ENCODE measurements around the gene TAGLN2. TPM values are rescaled to one million over a fixed set of nuclear protein-coding genes. Genes with fewer than 3 reads are reported as not detected.

The TAGLN2 gene
- total RNA-seq, 4 donors from 2014 or later, result 308 to 468 (median 357) TPM

DNA sequence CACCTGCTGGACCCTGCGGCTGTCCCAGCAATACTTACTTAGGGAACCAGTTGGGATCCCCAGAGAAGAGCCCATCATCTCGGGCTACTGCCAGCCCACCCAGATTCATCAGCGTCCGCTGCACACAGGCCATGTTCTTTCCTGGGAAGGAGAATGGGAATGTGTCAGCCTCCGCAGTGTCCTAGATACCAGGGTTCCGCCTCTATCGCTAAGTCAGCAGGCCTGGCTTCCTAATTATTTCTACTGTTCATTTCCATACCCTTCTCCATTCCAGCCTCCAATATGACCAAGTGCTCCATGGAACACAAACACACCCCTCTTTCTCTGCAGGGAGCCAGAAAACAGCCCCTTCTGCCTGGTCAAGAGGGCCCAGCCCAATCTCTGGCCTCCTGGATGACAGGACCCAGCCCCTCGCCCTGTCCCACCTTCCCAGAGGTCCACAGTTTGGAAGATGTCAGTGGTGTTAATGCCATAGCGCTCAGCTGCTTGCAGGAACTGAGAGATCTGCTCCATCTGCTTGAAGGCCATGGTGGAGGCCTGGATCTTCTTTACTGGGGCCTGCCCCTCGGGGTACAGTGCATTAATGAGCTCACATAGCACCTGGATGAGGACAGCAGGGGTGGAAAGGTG is 6.0 kb downstream of the TAGLN2 start:
- Histone ChIP-seq H3K27me3 (no peaks in the 10 kb centered on the region), H3K4me1 (peaks cover 25 to 98% (median 75%) of the 10 kb centered on the region in 3 donors), H3K27ac (peak overlapping the region in 3 of 4 donors; percentile 38 to 98 (median 95)), H3K36me3 (peaks cover 23 to 53% (median 25%) of the 10 kb centered on the region in 3 donors), H3K9me3 (no peaks in the 10 kb centered on the region), H3K4me3 (no peak overlapping the region)
- no peak for DNase-seq
- 93% methylated on average over 8 to 10 of the region's 10 CpGs for WGBS, 2 donors
- intact Hi-C loops (cut with DNase I), result no loop called here
- TF ChIP-seq, protein P1, sequence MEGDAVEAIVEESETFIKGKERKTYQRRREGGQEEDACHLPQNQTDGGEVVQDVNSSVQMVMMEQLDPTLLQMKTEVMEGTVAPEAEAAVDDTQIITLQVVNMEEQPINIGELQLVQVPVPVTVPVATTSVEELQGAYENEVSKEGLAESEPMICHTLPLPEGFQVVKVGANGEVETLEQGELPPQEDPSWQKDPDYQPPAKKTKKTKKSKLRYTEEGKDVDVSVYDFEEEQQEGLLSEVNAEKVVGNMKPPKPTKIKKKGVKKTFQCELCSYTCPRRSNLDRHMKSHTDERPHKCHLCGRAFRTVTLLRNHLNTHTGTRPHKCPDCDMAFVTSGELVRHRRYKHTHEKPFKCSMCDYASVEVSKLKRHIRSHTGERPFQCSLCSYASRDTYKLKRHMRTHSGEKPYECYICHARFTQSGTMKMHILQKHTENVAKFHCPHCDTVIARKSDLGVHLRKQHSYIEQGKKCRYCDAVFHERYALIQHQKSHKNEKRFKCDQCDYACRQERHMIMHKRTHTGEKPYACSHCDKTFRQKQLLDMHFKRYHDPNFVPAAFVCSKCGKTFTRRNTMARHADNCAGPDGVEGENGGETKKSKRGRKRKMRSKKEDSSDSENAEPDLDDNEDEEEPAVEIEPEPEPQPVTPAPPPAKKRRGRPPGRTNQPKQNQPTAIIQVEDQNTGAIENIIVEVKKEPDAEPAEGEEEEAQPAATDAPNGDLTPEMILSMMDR (IDR thresholded peaks at IDR 0.05), result no peak
- no peak for TF ChIP-seq POLR2A (IDR thresholded peaks at IDR 0.05)

DNA sequence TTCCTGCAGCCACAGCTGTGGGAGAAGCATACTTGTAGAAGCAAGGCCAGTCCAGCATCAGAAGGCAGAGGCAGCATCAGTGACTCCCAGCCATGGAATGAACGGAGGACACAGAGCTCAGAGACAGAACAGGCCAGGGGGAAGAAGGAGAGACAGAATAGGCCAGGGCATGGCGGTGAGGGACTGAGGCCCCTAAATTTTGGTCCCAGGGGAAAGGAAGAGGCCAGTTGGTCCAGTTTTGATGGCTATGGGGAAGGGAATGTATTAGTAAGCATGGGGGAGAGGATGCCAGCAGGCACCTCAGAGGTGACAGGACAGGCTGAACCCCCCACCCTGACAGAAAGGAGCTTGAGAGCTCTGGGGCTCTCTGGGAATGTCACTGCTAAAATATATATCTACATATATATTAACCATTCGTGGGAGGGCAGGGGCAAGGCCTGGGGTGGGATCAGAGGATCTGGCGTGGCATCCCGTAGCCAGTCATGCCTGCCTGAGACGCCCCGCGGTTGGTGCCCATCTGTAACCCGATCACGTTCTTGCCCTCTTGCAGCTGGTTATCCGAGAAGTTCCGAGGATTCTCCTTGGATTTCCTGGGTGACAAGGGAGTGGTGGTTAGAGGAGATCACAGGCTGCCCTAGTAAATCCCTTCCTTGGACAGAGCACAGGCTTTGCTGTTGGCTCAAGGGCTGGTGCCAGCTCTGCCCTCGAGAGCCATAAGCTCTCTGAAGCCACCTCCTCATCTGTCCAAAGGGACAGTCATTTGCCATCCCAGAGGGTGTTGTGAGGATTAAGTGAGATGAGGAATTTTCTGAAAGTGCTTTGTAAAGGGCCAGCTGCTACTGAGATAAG is 6.7 kb downstream of the TAGLN2 start:
- intact Hi-C loops (cut with DNase I), result no loop called here
- WGBS, 2 donors, result 75 to 77% methylated on average over 10 to 11 of the region's 13 CpGs
- Histone ChIP-seq H3K27me3 (no peaks in the 10 kb centered on the region), H3K4me1 (peaks cover 25 to 98% (median 80%) of the 10 kb centered on the region in 3 donors), H3K27ac (peak overlapping the region in 3 of 4 donors; percentile 32 to 78 (median 38)), H3K4me3 (no peak overlapping the region), H3K9me3 (no peaks in the 10 kb centered on the region), H3K36me3 (peaks cover 23 to 53% (median 25%) of the 10 kb centered on the region in 3 donors)
- DNase-seq, result no peak
- TF ChIP-seq, protein P1 (IDR thresholded peaks at IDR 0.05), result no peak
- TF ChIP-seq POLR2A (IDR thresholded peaks at IDR 0.05), result no peak

DNA sequence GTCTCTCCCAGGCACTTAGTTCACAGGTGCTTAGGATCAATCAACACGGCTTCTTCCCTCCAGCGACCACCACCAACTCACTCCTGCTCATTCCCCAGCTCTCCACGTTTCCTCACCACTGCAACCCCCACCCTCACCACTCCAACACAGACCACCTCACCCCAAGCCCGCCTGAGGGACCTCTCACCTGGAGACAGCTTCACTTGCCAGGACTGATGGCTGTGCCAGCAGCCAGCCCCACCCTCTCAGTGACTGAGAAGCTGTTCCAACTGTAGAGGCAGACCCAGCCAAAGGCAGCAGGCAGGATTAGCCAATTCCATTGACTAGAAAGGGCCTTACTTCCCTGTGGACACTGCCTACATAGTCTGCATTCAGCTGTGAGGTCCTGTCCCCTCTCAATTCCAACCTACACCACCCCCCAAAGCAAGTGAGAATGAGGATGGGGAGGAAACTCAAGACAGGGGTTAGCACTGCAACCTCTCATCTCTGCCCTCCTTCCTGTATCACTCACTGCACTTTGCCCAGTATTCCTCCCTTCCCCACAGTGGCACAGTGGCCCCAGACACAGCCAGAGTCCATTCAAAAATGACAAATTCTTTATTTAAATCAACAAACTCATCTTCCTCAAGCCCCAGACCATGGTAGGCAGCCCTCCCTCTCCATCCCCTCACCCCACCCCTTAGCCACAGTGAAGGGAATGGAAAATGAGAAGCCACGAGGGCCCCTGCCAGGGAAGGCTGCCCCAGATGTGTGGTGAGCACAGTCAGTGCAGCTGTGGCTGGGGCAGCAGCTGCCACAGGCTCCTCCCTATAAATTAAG is 7.6 kb downstream of the TAGLN2 start:
- Histone ChIP-seq H3K9me3 (no peaks in the 10 kb centered on the region), H3K4me1 (peaks cover 25 to 98% (median 81%) of the 10 kb centered on the region in 3 donors), H3K36me3 (peaks cover 23 to 53% (median 25%) of the 10 kb centered on the region in 3 donors), H3K27me3 (no peaks in the 10 kb centered on the region), H3K27ac (peak overlapping the region in 2 of 4 donors; percentile 32 to 78), H3K4me3 (no peak overlapping the region)
- WGBS, 2 donors, result 59 to 75% methylated on average over 3 to 5 of the region's 5 CpGs
- intact Hi-C loops (cut with DNase I), result no loop called here
- TF ChIP-seq, protein P1 (IDR thresholded peaks at IDR 0.05), result no peak
- TF ChIP-seq POLR2A (IDR thresholded peaks at IDR 0.05), result no peak
- no peak for DNase-seq

DNA sequence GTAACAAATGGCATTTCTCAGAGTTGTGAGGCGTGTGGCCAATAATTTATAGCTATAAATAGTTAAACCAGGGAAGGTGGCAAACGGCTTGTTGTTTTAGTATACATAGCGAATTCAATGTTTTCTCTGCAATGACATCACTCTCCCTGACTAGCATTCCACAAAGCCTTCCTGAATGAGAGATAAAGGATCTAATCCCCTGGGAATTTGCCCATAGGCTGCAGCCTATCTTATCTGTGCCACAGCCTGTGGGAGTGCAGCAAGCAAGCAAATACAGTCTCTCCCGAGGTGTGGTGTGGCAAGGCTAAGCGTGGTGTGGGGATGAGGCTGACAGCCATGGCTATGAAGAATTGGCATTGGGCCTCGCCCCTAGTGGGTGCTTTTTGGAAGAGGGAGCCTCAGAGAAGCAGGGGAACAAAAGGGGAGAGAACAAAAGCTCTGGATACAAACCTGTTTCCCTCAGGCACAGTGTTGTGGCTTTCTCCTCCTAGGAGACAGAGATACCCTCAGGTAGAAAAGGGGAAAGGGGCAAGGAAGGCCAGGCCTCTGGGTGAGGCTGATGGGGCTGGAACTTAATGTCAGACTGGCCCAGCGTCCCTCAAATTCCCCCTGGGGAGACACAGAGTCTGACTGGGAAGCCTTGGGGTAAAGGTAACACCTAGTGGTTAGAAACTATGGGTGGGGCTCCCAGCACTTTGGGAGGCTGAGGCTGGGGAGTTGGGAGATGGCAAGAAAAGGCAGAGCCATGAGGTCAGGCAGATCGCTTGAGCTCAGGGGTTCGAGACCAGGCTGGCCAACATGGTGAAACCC is 8.9 kb downstream of the TAGLN2 start:
- intact Hi-C loops (cut with DNase I), result no loop called here
- peaks cover 16 to 98% (median 72%) of the 10 kb centered on the region in 3 donors for H3K4me1 ChIP-seq
- H3K36me3 ChIP-seq, result peaks cover 23 to 53% (median 25%) of the 10 kb centered on the region in 3 donors
- H3K9me3 ChIP-seq, result no peaks in the 10 kb centered on the region
- no peaks in the 10 kb centered on the region for H3K27me3 ChIP-seq
- WGBS, 2 donors, result 25 to 36% methylated on average over 8 to 9 of the region's 9 CpGs
- H3K27ac ChIP-seq, result peak overlapping the region; percentile 60 to 78 (median 66)
- no peak for TF ChIP-seq POLR2A (IDR thresholded peaks at IDR 0.05)
- TF ChIP-seq, protein P1 (IDR thresholded peaks at IDR 0.05), result peak in 2 of 6 experiments; percentile 2 to 7
- no peak overlapping the region for H3K4me3 ChIP-seq
- DNase-seq, result no peak
